ENCODE data around the gene SPP1.
"Not testable (repeated sequence)": the region's sequence is repeated elsewhere in the genome, so short reads cannot be mapped to it uniquely, and the experiment has no call there.

Gene SPP1

GRCh38 chr4:88025868-88026661 lies 50.6 kb downstream of the SPP1 start:
- not testable (repeated sequence) for DNase-seq (ENCODE audit: low read depth)

- peak; percentile 78 for DNase-seq (ENCODE audit: low read depth)
Measured at GRCh38 chr4:88027611-88028608, 52.4 kb downstream of the SPP1 start.

- no peak for DNase-seq (ENCODE audit: low read depth)
Measured at GRCh38 chr4:88028946-88029345, 53.4 kb downstream of the SPP1 start.

- DNase-seq (ENCODE audit: low read depth), result no peak
Measured at GRCh38 chr4:88029556-88029955, 54.0 kb downstream of the SPP1 start.

GRCh38 chr4:88030565-88031310 lies 55.2 kb downstream of the SPP1 start:
- no peak for DNase-seq (ENCODE audit: low read depth)

Measured in stromal cell of bone marrow (primary cell).